Panc1 (cell line): ENCODE data around the gene RNMT.

ENCODE experiments used
- POLR2AphosphoS5 ChIP-seq: IDR thresholded peaks from 2 replicates; pipeline ENCODE4 v1.6.1; 2012; ENCODE audit warnings: mild to moderate bottlenecking, low read depth, low read length, moderate library complexity
- TF ChIP-seq, protein P1 (sequence below): fragments of 450-650 bp; IDR thresholded peaks from 2 replicates; pipeline ENCODE4 v1.5.1; 2017; ENCODE audit warnings: mild to moderate bottlenecking

DNA sequence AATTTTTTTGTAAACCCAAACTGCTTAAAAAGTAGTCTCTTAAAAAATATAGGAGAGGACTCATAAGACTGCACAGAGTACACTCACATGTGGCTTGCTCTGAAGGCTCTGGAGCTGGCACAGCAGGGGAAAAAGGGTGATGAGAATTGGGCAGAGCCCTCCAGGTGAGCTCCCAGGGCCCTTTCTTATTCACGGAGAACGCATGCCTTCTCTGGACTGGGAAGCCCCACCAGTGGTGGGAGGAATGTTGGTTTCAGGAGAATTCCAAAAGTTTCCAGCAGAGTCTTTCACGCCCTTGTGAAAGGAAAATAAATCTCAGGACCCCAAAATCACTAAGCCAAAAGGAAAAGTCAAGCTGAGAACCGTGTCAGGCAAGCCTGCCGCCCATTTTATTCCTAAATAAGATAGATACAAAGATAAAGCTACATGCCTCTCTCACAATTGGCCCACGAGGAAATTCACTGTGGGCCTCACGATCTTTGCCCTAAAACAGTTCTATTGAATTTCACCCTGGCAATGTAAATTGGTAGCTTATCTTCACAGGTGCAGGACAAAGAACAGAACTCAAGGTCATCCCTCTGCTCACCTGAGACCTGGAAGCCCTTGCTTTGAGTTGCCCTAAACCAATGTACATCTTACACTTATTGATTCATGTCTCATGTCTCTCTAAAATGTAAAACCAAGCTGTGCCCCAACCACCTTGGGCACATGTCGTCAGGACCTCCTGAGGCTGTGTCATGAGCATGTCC lies 82.0 kb downstream of the RNMT start:
- TF ChIP-seq, protein P1, sequence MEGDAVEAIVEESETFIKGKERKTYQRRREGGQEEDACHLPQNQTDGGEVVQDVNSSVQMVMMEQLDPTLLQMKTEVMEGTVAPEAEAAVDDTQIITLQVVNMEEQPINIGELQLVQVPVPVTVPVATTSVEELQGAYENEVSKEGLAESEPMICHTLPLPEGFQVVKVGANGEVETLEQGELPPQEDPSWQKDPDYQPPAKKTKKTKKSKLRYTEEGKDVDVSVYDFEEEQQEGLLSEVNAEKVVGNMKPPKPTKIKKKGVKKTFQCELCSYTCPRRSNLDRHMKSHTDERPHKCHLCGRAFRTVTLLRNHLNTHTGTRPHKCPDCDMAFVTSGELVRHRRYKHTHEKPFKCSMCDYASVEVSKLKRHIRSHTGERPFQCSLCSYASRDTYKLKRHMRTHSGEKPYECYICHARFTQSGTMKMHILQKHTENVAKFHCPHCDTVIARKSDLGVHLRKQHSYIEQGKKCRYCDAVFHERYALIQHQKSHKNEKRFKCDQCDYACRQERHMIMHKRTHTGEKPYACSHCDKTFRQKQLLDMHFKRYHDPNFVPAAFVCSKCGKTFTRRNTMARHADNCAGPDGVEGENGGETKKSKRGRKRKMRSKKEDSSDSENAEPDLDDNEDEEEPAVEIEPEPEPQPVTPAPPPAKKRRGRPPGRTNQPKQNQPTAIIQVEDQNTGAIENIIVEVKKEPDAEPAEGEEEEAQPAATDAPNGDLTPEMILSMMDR, result no peak
- TF ChIP-seq POLR2AphosphoS5, result no peak
